OCI-LY3 (cell line): Measurements from ENCODE around the gene TMEM247.

Experiments
- CTCF ChIP-seq: fragments of 200-600, 300-600 bp; sonication (generic); IDR thresholded peaks from 2 replicates; pipeline ENCODE4 v1.5.1; 2014; ENCODE audit warnings: antibody characterized with exemption, low read length, low read depth
- EZH2phosphoT487 ChIP-seq: fragments of 200-600 bp; shearing (Covaris generic); IDR thresholded peaks from 2 replicates; pipeline ENCODE4 v1.6.1; 2018; ENCODE audit warnings: antibody characterized with exemption, mixed run types, low read depth

GRCh38 chr2:46517485-46517884 is 38.1 kb downstream of the TMEM247 start:
- TF ChIP-seq CTCF (no peak), EZH2phosphoT487 (no peak)
